GM12872 (cell line): ENCODE results near the gene SH3TC2.

Source experiments
- TF ChIP-seq, protein P1 (sequence below): IDR thresholded peaks from 3 replicates; pipeline ENCODE4 v1.5.1; 2011; ENCODE audit warnings: low read depth, mild to moderate bottlenecking, low read length, moderate library complexity; ENCODE audit not compliant: insufficient read depth

SH3TC2 gene

DNA sequence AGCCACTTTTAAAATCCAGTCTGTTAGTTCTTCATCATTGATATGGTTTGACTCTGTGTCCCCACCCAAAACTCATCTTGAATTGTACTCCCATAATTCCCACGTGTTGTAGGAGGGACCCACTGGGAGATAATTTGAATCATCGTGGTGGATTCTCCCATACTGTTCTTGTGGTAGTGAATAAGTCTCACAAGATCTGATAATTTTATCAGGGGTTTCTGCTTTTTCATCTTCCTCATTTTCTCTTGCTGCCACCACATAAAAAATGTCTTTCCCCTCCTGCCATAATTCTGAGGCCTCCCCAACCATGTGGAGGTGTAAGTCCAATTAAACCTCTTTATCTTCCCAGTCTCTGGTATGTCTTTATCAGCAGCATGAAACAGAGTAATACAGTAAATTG, 26.9 kb upstream of the SH3TC2 start:
- TF ChIP-seq, protein P1, sequence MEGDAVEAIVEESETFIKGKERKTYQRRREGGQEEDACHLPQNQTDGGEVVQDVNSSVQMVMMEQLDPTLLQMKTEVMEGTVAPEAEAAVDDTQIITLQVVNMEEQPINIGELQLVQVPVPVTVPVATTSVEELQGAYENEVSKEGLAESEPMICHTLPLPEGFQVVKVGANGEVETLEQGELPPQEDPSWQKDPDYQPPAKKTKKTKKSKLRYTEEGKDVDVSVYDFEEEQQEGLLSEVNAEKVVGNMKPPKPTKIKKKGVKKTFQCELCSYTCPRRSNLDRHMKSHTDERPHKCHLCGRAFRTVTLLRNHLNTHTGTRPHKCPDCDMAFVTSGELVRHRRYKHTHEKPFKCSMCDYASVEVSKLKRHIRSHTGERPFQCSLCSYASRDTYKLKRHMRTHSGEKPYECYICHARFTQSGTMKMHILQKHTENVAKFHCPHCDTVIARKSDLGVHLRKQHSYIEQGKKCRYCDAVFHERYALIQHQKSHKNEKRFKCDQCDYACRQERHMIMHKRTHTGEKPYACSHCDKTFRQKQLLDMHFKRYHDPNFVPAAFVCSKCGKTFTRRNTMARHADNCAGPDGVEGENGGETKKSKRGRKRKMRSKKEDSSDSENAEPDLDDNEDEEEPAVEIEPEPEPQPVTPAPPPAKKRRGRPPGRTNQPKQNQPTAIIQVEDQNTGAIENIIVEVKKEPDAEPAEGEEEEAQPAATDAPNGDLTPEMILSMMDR, result no peak

DNA sequence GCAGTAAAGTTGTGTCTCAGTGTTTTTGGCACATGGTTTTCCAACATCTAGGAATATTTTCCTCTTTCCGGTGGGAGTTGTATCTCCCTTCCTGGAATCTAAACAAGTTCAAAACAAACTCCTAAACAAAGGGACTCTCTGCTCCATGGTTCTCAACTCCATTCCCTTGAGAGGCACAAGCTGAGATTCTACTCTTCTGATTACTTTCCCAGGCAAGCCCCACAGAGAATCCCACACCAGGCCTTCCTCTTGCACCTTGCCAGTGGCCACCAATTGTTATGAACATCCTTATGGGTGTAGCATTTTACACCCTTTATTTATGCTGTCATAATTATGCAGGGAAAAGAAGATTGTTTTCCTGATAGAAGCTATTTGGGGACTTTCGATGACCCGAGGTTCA, 25.8 kb upstream of the SH3TC2 start:
- TF ChIP-seq, protein P1, result no peak

- TF ChIP-seq, protein P1, result no peak
These were observed 21.0 kb upstream of the SH3TC2 start for GRCh38 chr5:149083846-149084245.

GRCh38 chr5:149082271-149082670, 19.4 kb upstream of the SH3TC2 start:
- TF ChIP-seq, protein P1, result no peak

DNA sequence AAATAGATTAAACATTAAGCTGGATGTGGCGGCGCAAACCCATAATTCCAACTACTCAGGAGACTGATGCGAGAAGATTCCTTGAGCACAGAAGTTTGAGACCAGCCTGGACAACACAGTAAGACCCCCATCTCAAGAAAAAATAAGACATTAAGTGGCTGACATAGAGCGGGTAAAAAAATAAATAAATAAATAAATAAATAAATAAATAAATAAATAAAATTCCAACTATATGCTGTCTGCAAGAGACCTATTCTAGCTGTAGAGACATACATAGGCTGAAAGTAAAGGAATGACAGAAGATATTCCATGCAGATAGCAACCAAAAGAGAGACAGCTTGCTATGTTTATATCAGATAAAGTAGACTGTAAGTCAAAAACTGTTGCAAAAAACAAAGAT, 17.4 kb upstream of the SH3TC2 start:
- TF ChIP-seq, protein P1, result no peak

GRCh38 chr5:149079883-149080282, 17.0 kb upstream of the SH3TC2 start:
- TF ChIP-seq, protein P1, result no peak

DNA sequence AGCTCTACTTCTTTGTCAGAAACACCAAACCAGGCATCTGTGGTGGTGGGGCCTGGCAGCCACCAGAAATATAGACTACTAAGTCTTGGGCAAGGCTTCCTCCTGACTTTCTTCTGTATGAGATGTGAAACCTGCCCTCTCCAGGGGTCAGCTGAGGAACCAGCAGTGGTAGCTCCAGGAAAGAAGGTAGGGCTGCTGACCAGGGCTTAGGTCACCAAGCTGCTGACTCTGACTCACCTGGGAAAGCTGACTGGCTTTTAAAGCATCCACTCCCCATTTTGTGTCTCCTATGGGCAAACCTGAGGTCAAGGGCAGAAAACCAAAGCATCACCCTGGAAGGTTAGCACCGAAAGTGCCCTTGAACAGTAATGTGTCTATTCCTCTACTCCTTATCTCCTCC, 10.4 kb upstream of the SH3TC2 start:
- TF ChIP-seq, protein P1, result no peak

DNA sequence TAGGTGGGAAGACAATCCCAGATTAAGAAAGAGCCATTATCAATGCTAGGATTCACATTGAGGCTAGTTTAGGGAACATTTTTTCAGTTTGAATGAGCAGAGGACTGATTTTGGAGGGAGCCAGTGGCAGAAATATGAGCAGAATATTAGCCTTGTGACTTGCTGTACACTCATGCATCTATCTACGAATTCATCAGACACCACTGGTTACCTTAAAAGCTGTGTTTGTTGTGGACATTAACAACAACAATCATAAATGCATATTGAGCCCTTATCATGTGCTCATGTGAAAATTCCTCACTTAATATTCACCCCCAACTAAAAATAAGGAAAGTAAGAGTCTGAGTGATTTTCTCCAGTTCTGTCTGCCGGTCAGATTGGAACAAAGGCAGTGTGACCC, 9.9 kb upstream of the SH3TC2 start:
- TF ChIP-seq, protein P1, result no peak
